Stimulated activated naive B cell treated with anti-CD40 and anti-IgM and Interleukin-4, amounts not matched to agents 10 μg/mL and 1 μg/mL and 100 μg/mL, for 72 hours (primary cell): Measurements from ENCODE around the gene INTS11.

Experiments used
- ATAC-seq, 2 donors: fragments of 150-1000 bp; cut with Tn5 transposase; replicated peaks; 2 replicates each; pipeline ENCODE4 v1.10.0; 2021; ENCODE audit warnings: moderate library complexity in 1 of 2
- DNase-seq: peaks from one replicate; pipeline ENCODE4 v3.0.0; 2021
- H3K27ac Mint-ChIP-seq: one replicate; pipeline ENCODE4 v1.8.0; 2022; ENCODE audit warnings: mild to moderate bottlenecking, mixed read lengths
- H3K27me3 Mint-ChIP-seq, 2 donors: one replicate each; pipeline ENCODE4 v1.8.0; 2022; ENCODE audit warnings: mixed read lengths in 2 of 2
- H3K36me3 Mint-ChIP-seq, 2 donors: one replicate each; pipeline ENCODE4 v1.8.0; 2022; ENCODE audit warnings: mixed read lengths in 2 of 2, mild to moderate bottlenecking in 1 of 2
- H3K4me1 Mint-ChIP-seq, 2 donors: one replicate each; pipeline ENCODE4 v1.8.0; 2022; ENCODE audit warnings: mixed read lengths in 2 of 2, mild to moderate bottlenecking in 1 of 2
- H3K4me3 Mint-ChIP-seq, 2 donors: one replicate each; pipeline ENCODE4 v1.8.0; 2022; ENCODE audit warnings: mild to moderate bottlenecking in 2 of 2, mixed read lengths in 2 of 2, moderate library complexity in 1 of 2
- H3K9me3 Mint-ChIP-seq, 2 donors: one replicate each; pipeline ENCODE4 v1.8.0; 2022; ENCODE audit warnings: mixed read lengths in 2 of 2, mild to moderate bottlenecking in 1 of 2

Gene INTS11

GRCh38 chr1:1311107-1312104 is 13.1 kb downstream of the INTS11 start:
- ATAC-seq: no peak
- Mint-ChIP-seq H3K4me1 (peaks cover 16 to 24% of the 10 kb centered on the region in 2 donors), H3K9me3 (no peaks in the 10 kb centered on the region), H3K27me3 (no peaks in the 10 kb centered on the region), H3K36me3 (peaks cover 18 to 28% of the 10 kb centered on the region in 2 donors), H3K27ac (peak overlapping the region; percentile 47), H3K4me3 (no peak overlapping the region)
- no peak for DNase-seq

- ATAC-seq: no peak
- Mint-ChIP-seq H3K27ac (no peak overlapping the region), H3K4me3 (peak overlapping the region; percentile 13 to 89), H3K36me3 (peaks cover 14 to 22% of the 10 kb centered on the region in 2 donors), H3K27me3 (no peaks in the 10 kb centered on the region), H3K9me3 (no peaks in the 10 kb centered on the region), H3K4me1 (peaks cover 23 to 32% of the 10 kb centered on the region in 2 donors)
- DNase-seq: no peak
Measured at GRCh38 chr1:1310476-1311053, 13.9 kb downstream of the INTS11 start.

- Mint-ChIP-seq H3K27me3 (no peaks in the 10 kb centered on the region), H3K27ac (peak overlapping the region; percentile 31), H3K36me3 (peaks cover 12 to 21% of the 10 kb centered on the region in 2 donors), H3K4me3 (peak overlapping the region; percentile 85 to 89), H3K9me3 (no peaks in the 10 kb centered on the region), H3K4me1 (peaks cover 24 to 38% of the 10 kb centered on the region in 2 donors)
- DNase-seq (no peak), ATAC-seq (no peak)
Measured at GRCh38 chr1:1310109-1310385, 14.4 kb downstream of the INTS11 start.

GRCh38 chr1:1309251-1310108 is 15.0 kb downstream of the INTS11 start:
- ATAC-seq: no peak
- H3K27me3 Mint-ChIP-seq: no peaks in the 10 kb centered on the region
- no peak for DNase-seq
- peaks cover 9 to 16% of the 10 kb centered on the region in 2 donors for H3K36me3 Mint-ChIP-seq
- peak overlapping the region; percentile 82 for H3K27ac Mint-ChIP-seq
- no peaks in the 10 kb centered on the region for H3K9me3 Mint-ChIP-seq
- H3K4me3 Mint-ChIP-seq: peak overlapping the region; percentile 85 to 89
- H3K4me1 Mint-ChIP-seq: peaks cover 26 to 43% of the 10 kb centered on the region in 2 donors

GRCh38 chr1:1308756-1309250 is 15.7 kb downstream of the INTS11 start:
- Mint-ChIP-seq H3K4me3 (peak overlapping the region; percentile 85 to 89), H3K4me1 (peaks cover 29 to 45% of the 10 kb centered on the region in 2 donors), H3K27me3 (no peaks in the 10 kb centered on the region), H3K27ac (peak overlapping the region; percentile 92), H3K36me3 (peaks cover 9 to 13% of the 10 kb centered on the region in 2 donors), H3K9me3 (no peaks in the 10 kb centered on the region)
- ATAC-seq: no peak
- DNase-seq: no peak

GRCh38 chr1:1307923-1308755 is 16.3 kb downstream of the INTS11 start, which contains the start of the genes ACAP3 and PUSL1:
TSS of gene ACAP3 (minus strand) at chr1:1307930. CDS start at chr1:1307815, 115 bp downstream.
TSS of gene PUSL1 (plus strand) at chr1:1308597. CDS start at chr1:1308644, 47 bp downstream.
- Mint-ChIP-seq H3K27ac (peak within 1 kb of the TSS; percentile 92), H3K9me3 (no peaks in the 10 kb centered on the region), H3K27me3 (no peaks in the 10 kb centered on the region), H3K4me1 (peaks cover 30 to 45% of the 10 kb centered on the region in 2 donors), H3K36me3 (peaks cover 3 to 8% of the 10 kb centered on the region in 2 donors), H3K4me3 (peak within 1 kb of the TSS; percentile 85 to 89)
- DNase-seq (peak; percentile 88), ATAC-seq (peak; percentile 79 to 84)

- Mint-ChIP-seq H3K27ac (peak overlapping the region; percentile 73), H3K27me3 (no peaks in the 10 kb centered on the region), H3K4me3 (peak overlapping the region; percentile 82 to 89), H3K36me3 (peaks cover 0 to 5% of the 10 kb centered on the region in 2 donors), H3K4me1 (peaks cover 32 to 45% of the 10 kb centered on the region in 2 donors), H3K9me3 (no peaks in the 10 kb centered on the region)
- DNase-seq (peak; percentile 27), ATAC-seq (peak; percentile 1 to 3)
Measured at GRCh38 chr1:1307261-1307922, 17.1 kb downstream of the INTS11 start.

GRCh38 chr1:1306661-1307260 is 17.7 kb downstream of the INTS11 start:
- Mint-ChIP-seq H3K4me1 (peaks cover 32 to 45% of the 10 kb centered on the region in 2 donors), H3K9me3 (no peaks in the 10 kb centered on the region), H3K4me3 (peak overlapping the region; percentile 82 to 89), H3K27me3 (no peaks in the 10 kb centered on the region), H3K36me3 (peaks cover 1 to 5% of the 10 kb centered on the region in 2 donors), H3K27ac (peak overlapping the region; percentile 67)
- no peak for DNase-seq
- no peak for ATAC-seq

GRCh38 chr1:1306070-1306660 is 18.3 kb downstream of the INTS11 start:
- no peak for DNase-seq
- H3K4me1 Mint-ChIP-seq: peaks cover 32 to 45% of the 10 kb centered on the region in 2 donors
- no peaks in the 10 kb centered on the region for H3K27me3 Mint-ChIP-seq
- H3K9me3 Mint-ChIP-seq: no peaks in the 10 kb centered on the region
- peaks cover 1 to 5% of the 10 kb centered on the region in 2 donors for H3K36me3 Mint-ChIP-seq
- peak overlapping the region; percentile 86 for H3K27ac Mint-ChIP-seq
- peak overlapping the region; percentile 82 to 89 for H3K4me3 Mint-ChIP-seq
- no peak for ATAC-seq

- ATAC-seq: peak; percentile 26 to 28
- Mint-ChIP-seq H3K36me3 (peaks cover 1 to 2% of the 10 kb centered on the region in 2 donors), H3K9me3 (no peaks in the 10 kb centered on the region), H3K27me3 (no peaks in the 10 kb centered on the region), H3K27ac (peak overlapping the region; percentile 86), H3K4me1 (peaks cover 31 to 41% of the 10 kb centered on the region in 2 donors), H3K4me3 (peak overlapping the region; percentile 82 to 89)
- DNase-seq: peak; percentile 43
Measured at GRCh38 chr1:1305300-1306069, 19.0 kb downstream of the INTS11 start.
